Inflammatory macrophage treated with lipopolysaccharide for 4 hours (primary cell): ENCODE data around the gene C3orf70.
A peak's percentile ranks its signal among the peaks of the same experiment; 100 is the strongest.

Experiments used
- DNase-seq: peaks from one replicate; pipeline ENCODE4 v3.0.0-alpha.2; 2020

Gene C3orf70

GRCh38 chr3:185152410-185153170 lies at the start of gene C3orf70:
Gene C3orf70 (minus strand): TSS chr3:185153060. CDS start chr3:185152823, 237 bp downstream.
- peak; percentile 23 for DNase-seq

- no peak for DNase-seq
Observed at GRCh38 chr3:185200639-185201038, 47.8 kb upstream of the C3orf70 start.

GRCh38 chr3:185199671-185200070 lies 46.8 kb upstream of the C3orf70 start:
- no peak for DNase-seq

GRCh38 chr3:185199206-185199605 lies 46.3 kb upstream of the C3orf70 start:
- no peak for DNase-seq

- DNase-seq, result no peak
Observed at GRCh38 chr3:185197068-185197467, 44.2 kb upstream of the C3orf70 start.

GRCh38 chr3:185195652-185196051 lies 42.8 kb upstream of the C3orf70 start:
- no peak for DNase-seq

GRCh38 chr3:185188816-185189215 lies 36.0 kb upstream of the C3orf70 start:
- DNase-seq, result no peak

- no peak for DNase-seq
Observed at GRCh38 chr3:185187391-185187790, 34.5 kb upstream of the C3orf70 start.

GRCh38 chr3:185176750-185177359 lies 24.0 kb upstream of the C3orf70 start:
- DNase-seq, result peak; percentile 43

GRCh38 chr3:185175370-185175987 lies 22.6 kb upstream of the C3orf70 start:
- peak; percentile 38 for DNase-seq

- no peak for DNase-seq
Observed at GRCh38 chr3:185172086-185173049, 19.5 kb upstream of the C3orf70 start.

- DNase-seq, result no peak
Observed at GRCh38 chr3:185164428-185165217, 11.8 kb upstream of the C3orf70 start.

GRCh38 chr3:185162634-185163033 lies 9.8 kb upstream of the C3orf70 start:
- no peak for DNase-seq

- DNase-seq, result no peak
Observed at GRCh38 chr3:185161761-185162160, 8.9 kb upstream of the C3orf70 start.

- no peak for DNase-seq
Observed at GRCh38 chr3:185157347-185157746, 4.5 kb upstream of the C3orf70 start.

GRCh38 chr3:185155678-185156077 lies 2.8 kb upstream of the C3orf70 start:
- no peak for DNase-seq

- DNase-seq, result no peak
Observed at GRCh38 chr3:185153861-185154629, 1.2 kb upstream of the C3orf70 start.

GRCh38 chr3:185153171-185153771 lies 411 bp upstream of the C3orf70 start:
- no peak for DNase-seq

GRCh38 chr3:185151964-185152409 lies 873 bp downstream of the C3orf70 start:
- peak; percentile 6 for DNase-seq

- DNase-seq, result no peak
Observed at GRCh38 chr3:185151101-185151963, 1.5 kb downstream of the C3orf70 start.
